IPS-NIHi7 (cell line): ENCODE measurements around the gene PVRIG.
A peak's percentile ranks its signal among the peaks of the same experiment; 100 is the strongest.
"Not testable (repeated sequence)": the region's sequence is repeated elsewhere in the genome, so short reads cannot be mapped to it uniquely, and the experiment has no call there.

Experiments used
- DNase-seq: peaks from one replicate; pipeline ENCODE4 v3.0.0; 2012; ENCODE audit warnings: mixed read lengths; ENCODE audit errors: extremely low spot score

The PVRIG gene

GRCh38 chr7:100234660-100235317, 15.0 kb downstream of the PVRIG start:
- DNase-seq: not testable (repeated sequence)

- not testable (repeated sequence) for DNase-seq
Measured at GRCh38 chr7:100239975-100240374, 20.2 kb downstream of the PVRIG start.

GRCh38 chr7:100243385-100243784, 23.6 kb downstream of the PVRIG start:
- not testable (repeated sequence) for DNase-seq

- not testable (repeated sequence) for DNase-seq
Measured at GRCh38 chr7:100244988-100245605, 25.3 kb downstream of the PVRIG start.

- DNase-seq: not testable (repeated sequence)
Measured at GRCh38 chr7:100246121-100246864, 26.5 kb downstream of the PVRIG start.

- not testable (repeated sequence) for DNase-seq
Measured at GRCh38 chr7:100246865-100247137, 27.1 kb downstream of the PVRIG start.

GRCh38 chr7:100247152-100247757, 27.5 kb downstream of the PVRIG start:
- DNase-seq: peak; percentile 91

GRCh38 chr7:100248483-100248882, 28.7 kb downstream of the PVRIG start:
- DNase-seq: no peak

- DNase-seq: no peak
Measured at GRCh38 chr7:100257017-100257416, 37.3 kb downstream of the PVRIG start.

- DNase-seq: not testable (repeated sequence)
Measured at GRCh38 chr7:100259984-100260383, 40.2 kb downstream of the PVRIG start.

- not testable (repeated sequence) for DNase-seq
Measured at GRCh38 chr7:100262896-100263295, 43.1 kb downstream of the PVRIG start.

GRCh38 chr7:100264223-100264622, 44.5 kb downstream of the PVRIG start:
- DNase-seq: not testable (repeated sequence)

- not testable (repeated sequence) for DNase-seq
Measured at GRCh38 chr7:100264669-100265165, 45.0 kb downstream of the PVRIG start.

GRCh38 chr7:100265851-100266250, 46.1 kb downstream of the PVRIG start:
- DNase-seq: not testable (repeated sequence)

GRCh38 chr7:100266576-100267354, 47.0 kb downstream of the PVRIG start:
- peak; percentile 22 for DNase-seq

GRCh38 chr7:100267648-100268047, 47.9 kb downstream of the PVRIG start:
- no peak for DNase-seq

- not testable (repeated sequence) for DNase-seq
Measured at GRCh38 chr7:100268882-100269281, 49.1 kb downstream of the PVRIG start.

GRCh38 chr7:100269306-100270045, 49.7 kb downstream of the PVRIG start:
- DNase-seq: not testable (repeated sequence)

GRCh38 chr7:100270046-100270918, 50.5 kb downstream of the PVRIG start:
- DNase-seq: not testable (repeated sequence)
